Inferior parietal cortex (tissue), 1 donor: ENCODE results near the gene ABHD17C.
A peak's percentile ranks its signal among the peaks of the same experiment; 100 is the strongest.
"Not testable (repeated sequence)": the region's sequence is repeated elsewhere in the genome, so short reads cannot be mapped to it uniquely, and the experiment has no call there.

ENCODE experiments used
- DNase-seq: peaks from one replicate; pipeline ENCODE4 v3.0.0-alpha.2; 2016; ENCODE audit errors: extremely low spot score

The ABHD17C gene

DNA sequence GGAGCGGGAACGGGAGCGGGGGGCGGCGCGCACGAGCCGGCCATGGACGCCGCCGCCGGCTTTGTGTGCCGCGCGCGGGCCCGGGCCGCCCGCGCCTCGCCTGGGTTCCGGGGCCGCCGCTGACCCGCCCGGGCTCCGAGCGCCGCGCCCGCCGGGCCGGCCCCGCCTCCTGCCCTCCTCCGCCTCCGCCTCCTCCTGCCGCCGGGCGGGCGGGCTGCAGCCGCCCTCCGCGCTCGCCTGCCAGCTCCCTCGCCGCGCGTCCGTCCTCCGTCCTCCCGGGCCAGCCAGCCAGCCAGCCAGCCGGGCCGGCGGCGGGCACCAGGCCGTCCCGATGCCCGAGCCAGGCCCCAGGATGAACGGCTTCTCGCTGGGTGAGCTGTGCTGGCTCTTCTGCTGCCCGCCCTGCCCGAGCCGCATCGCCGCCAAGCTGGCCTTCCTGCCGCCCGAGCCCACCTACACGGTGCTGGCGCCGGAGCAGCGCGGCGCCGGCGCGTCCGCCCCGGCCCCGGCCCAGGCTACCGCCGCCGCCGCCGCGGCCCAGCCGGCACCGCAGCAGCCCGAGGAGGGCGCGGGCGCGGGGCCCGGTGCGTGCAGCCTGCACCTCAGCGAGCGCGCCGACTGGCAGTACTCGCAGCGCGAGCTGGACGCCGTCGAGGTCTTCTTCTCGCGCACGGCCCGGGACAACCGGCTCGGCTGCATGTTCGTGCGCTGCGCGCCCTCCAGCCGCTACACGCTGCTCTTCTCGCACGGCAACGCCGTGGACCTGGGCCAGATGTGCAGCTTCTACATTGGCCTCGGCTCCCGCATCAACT lies at the start of gene ABHD17C:
TSS of gene ABHD17C (plus strand) at position 212 of the 812 bp plus-strand sequence. CDS start at position 332, 120 bp downstream.
- no peak for DNase-seq

DNA sequence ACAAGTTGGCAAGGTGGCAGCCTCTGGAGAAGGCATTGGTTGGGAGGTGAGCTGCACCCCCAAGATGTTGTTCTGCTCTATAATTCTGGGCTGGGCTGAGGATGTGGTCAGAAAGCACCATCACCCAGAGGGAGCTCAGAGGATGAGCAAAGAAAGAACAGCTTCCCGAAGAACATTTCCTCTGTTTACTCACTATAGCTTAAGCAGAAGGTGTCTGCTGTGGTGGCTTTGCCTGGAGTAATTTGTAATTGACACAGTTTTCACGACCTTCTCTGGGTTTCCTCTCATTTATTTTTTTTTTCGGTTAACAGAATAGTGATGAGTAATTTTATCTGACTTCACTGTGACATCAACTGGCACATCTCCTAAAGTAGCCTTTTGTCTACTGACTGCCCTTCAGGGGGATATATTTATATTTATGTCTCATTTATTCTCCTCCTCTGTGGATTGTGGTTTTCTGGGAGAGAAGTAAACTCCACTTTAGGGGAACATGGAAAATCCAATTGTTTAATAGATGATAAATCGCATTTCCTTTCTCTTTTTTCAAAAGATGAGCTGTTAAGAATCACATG lies 49.5 kb upstream of the ABHD17C start:
- DNase-seq = no peak

DNA sequence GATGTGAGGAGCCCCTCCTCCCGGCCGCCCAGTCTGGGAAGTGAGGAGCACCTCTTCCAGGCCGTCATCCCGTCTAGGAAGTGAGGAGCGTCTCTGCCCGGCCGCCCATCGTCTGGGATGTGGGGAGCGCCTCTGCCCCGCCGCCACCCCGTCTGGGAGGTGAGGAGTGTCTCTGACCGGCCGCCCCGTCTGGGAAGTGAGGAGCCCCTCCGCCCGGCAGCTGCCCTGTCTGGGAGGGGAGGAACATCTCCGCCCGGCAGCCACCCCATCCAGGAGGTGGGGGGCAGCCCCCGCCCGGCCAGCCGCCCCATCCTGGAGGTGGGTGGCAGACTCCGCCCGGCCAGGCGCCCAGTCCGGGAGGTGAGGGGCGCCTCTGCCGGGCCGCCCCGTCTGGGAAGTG lies 47.7 kb upstream of the ABHD17C start:
- DNase-seq = not testable (repeated sequence)

- no peak for DNase-seq
These were observed 40.8 kb upstream of the ABHD17C start for GRCh38 chr15:80654299-80654698.

DNA sequence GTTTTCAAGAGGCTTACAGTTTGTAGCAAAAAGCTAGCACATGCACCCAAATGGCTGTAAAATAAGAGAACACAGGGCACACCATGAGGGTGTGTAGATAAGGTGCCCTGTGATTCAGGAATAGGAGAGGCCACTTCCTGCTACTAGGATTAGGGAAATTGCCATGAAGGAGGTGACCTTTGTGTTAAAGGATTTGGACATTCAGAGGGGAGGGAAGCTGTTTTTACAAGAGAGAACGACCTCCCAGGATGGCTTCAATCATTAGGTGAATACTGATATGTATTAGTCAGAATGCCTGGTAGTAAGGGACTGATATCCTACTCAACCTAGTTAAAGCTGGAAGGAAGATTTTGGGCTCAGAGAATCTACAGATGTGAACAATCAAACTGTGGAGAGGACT lies 35.7 kb upstream of the ABHD17C start:
- no peak for DNase-seq

DNA sequence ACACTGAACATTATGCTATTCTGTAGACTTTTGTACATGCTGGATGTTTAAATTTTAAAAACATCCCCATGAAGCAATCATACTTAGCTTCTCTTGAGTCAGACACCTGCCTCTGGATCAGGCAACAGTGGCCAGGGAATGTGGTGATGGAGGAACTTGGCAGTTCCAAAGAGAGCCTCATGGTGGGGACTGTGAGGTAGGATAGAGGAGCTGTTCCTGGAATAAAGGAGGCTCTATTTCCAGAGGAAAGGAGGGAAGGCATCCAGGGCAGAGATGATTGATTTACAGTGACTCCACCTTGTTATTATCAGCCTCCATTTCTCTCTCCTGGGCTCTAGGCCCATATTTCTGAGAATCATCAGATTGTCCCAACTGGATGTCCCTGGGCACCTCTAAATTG lies 35.0 kb upstream of the ABHD17C start:
- DNase-seq = peak; percentile 4

- no peak for DNase-seq
These were observed 33.0 kb upstream of the ABHD17C start for GRCh38 chr15:80662129-80662528.

DNA sequence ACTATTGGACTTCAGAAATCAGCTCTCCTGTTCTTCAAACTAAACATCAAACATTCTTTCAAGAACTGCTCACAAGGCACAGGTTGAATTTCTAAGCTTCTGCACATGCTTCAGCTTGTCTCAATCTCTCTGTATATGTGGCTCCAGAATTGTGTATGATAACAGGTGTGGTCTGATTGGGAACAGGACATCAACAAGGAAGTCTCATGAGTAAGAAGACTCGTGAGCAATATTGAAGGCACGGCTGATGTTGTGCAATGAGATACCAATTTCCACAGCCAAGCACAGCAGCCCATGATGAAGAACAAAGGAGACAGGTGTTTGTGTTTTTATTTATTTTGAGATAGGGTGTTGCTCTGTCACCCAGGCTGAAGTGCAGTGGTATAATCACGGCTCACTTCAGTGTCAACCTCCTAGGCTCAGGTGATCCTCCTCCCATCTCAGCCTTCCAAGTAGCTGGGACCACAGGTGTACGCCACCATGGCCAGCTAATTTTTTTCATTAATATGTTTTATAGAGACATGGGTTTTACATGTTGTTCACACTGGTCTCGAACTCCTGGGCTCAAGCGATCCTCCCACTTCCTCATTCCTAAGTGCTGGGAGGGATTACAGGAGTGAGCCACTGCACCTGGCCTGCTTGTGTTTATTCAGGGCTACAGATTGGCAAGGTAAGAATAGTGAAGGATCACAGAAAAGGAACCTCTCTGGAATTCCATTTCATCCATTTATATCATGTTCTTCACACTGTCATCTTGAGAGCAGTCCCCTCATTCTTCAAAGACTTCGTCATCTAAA lies 32.2 kb upstream of the ABHD17C start:
- no peak for DNase-seq

DNA sequence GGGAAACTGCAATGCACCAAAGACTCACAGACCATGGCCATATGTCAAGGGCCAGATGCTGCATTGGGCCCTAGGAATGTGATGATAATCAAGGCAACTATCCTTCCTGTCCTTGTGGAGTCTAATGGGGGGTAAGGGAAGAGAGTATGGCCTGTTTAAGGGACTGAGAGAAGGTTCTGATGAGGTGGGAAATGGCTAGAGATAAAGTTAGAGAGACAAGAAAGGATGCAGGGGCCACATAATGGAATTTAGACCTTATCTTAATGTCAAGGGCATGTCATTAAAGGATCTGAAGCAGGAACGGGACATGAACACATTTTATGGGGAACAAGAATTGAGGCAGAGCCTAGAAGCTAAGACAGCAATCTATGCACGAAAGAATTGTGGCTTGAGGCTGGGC lies 30.0 kb upstream of the ABHD17C start:
- DNase-seq = no peak

DNA sequence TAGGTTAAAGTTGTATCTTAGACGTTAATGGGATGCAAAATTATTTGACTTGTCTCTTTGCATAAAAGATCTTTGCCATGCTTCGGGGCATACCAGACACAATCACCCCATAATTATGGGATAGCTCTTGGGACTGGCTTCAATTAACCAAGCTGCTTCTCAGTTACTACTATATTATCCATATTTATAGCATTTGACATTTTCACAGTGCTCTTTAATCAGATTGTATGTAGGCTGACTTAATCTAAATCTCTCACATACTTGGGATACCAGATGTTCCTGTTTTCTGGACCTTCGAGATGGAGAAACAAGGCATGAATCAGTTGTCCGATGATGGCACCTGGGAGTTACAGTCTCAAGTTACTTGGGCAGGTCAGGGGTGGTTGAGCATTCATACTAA lies 27.2 kb upstream of the ABHD17C start:
- no peak for DNase-seq

- DNase-seq = no peak
These were observed 26.4 kb upstream of the ABHD17C start for GRCh38 chr15:80668546-80669236.

- DNase-seq = no peak
These were observed 25.3 kb upstream of the ABHD17C start for GRCh38 chr15:80669663-80670273.

DNA sequence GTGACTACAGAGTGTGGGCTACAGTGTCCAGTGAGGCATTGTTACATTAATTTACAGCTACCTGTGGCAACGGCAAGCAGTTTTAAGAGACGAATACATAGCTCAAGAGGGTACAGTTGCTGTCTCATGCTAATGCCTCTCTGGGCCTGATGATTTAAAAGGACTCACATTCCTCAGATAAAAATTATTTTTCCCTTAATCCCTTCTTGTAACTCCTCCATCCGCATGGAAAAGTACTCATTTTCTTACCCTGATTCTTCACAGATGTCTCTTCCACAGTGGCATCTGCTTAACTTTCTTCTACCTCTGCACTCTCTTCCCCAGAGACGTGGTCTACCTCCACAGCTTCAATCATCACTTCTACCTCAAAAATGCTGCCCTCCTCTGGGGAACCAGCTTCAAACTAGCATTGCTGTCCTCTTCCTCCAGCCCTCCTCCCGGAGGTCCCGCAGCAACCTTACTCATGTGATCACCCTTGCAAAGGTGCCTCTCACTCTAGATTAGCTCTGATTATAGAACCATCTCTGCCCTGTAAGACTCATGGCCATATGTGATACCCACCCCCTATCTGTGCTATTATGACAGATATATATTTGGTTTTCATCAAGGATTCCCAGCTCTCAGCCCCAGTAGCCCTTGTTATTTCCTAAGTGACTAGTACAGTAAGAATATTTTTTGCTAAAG lies 21.4 kb upstream of the ABHD17C start:
- DNase-seq = no peak

GRCh38 chr15:80674245-80674614 lies 20.9 kb upstream of the ABHD17C start:
- DNase-seq = no peak

DNA sequence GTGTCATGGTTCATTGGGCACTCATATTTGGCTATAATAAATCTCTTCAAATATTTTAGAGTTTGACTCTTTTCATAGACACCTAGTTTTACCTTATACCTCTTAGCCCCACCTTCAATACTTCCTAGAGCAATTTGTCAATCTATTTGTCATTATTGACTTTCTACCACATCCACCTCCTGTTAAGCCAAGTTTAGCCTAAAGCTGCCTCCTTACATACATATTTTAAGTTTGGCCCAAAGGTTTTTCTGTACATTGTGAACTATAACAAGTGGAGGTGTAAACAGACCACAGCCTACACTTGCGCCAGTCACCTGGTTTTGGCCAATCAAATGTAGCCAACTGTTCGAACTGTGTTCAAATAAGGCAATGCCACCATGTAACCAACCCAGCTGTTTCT lies 18.1 kb upstream of the ABHD17C start:
- DNase-seq = no peak

DNA sequence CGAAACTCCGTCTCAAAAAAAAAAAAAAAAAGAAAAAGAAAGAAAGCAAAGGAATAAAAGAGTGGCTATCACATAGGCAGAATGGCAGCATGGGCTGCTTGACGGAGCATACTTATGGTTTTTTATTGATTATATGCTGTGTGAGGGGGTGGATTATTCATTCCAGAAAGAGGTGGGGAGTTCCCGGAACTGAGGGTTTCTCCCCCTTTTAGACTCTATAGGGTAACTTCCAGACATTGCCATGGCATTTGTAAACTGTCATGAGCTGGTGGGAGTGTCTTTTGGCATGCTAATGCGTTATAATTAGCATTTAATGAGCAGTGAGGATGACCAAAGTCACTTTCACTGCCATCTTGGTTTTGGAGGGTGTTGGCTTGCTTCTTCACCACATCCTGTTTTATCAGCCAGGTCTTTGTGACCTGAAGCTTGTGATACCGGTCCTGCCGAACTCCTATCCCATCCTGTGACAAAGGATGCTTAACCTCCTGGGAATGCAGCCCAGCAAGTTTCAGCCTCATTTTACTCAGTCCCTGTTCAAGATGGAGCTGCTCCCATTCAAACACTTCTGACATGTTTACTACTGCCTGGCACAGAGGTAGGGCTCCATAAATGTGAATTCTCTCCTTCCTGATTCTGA lies 15.8 kb upstream of the ABHD17C start:
- DNase-seq = no peak

- DNase-seq = no peak
These were observed 15.3 kb upstream of the ABHD17C start for GRCh38 chr15:80679804-80680175.

DNA sequence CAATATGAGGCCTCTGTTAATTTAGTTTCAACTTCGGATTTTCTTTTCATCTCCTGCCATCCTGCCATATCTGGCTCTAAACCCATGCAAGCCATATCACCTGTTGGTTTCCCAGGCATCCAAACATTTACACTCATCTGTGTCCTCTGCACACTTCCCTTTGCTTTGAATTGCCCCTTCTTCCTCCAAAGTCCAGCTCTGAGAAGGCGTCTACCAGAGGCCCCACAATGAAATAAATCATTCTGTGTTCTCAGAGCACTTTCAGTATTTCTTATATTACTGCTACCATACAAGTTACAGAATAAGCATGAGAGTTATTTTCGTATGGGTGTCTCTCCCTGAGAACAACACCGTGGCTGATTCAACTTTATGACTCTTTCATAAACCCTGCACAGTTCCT lies 12.9 kb upstream of the ABHD17C start:
- no peak for DNase-seq

- no peak for DNase-seq
These were observed 10.4 kb upstream of the ABHD17C start for GRCh38 chr15:80684697-80685096.

DNA sequence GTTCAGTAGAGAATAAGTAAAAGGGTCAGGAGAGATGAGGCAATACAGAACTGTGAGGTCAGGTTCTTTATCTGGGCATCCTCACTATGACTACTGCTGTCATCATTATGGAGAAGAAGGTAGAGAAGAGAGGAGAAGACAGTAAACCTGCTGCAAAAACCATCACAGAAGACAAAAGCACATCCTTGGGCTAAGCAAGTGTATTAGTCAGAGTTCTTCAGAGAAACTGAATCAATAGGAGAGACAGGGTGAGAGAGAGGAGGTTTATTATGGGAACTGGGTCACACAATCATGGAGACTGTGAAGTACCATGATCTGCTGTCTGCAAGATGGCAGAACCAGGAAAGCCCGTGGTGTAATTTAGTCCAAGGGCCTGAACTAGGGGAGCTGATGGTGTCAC lies 9.5 kb upstream of the ABHD17C start:
- DNase-seq = no peak

- DNase-seq = no peak
These were observed 5.8 kb upstream of the ABHD17C start for GRCh38 chr15:80689294-80689693.
